Neural cell (in vitro differentiated cells): ENCODE results near the gene CAPN9. TPM values are rescaled to one million over a fixed set of nuclear protein-coding genes. Genes with fewer than 3 reads are reported as not detected.
A peak's percentile ranks its signal among the peaks of the same experiment; 100 is the strongest.

Experiments
- H2AFZ ChIP-seq: fragments of 200-600, 300-800 bp; sonication (generic), shearing (Covaris generic); 2 replicates; pipeline ENCODE4 v1.6.0; 2014; ENCODE audit warnings: low read depth, mild to moderate bottlenecking, antibody characterized with exemption, low read length, moderate library complexity
- H3F3A ChIP-seq: fragments of 200-600 bp; shearing (Covaris generic); 2 replicates; pipeline ENCODE4 v1.6.1; 2016; ENCODE audit warnings: mild to moderate bottlenecking, moderate library complexity, mixed read lengths, antibody characterized with exemption, low read length; ENCODE audit not compliant: insufficient read depth, poor library complexity, severe bottlenecking
- H3K27ac ChIP-seq: fragments of 200-600, 300-800 bp; sonication (generic), shearing (Covaris generic); 2 replicates; pipeline ENCODE4 v1.5.1; 2014; ENCODE audit warnings: mild to moderate bottlenecking, low read length, moderate library complexity
- H3K27me3 ChIP-seq: fragments of 300-800, 200-600 bp; sonication (generic), shearing (Covaris generic); 2 replicates; pipeline ENCODE4 v1.6.0; 2014; ENCODE audit warnings: mild to moderate bottlenecking, low read depth, low read length, moderate library complexity; ENCODE audit not compliant: insufficient read depth
- H3K36me3 ChIP-seq: fragments of 300-800, 200-600 bp; sonication (generic), shearing (Covaris generic); 2 replicates; pipeline ENCODE4 v1.5.1; 2014; ENCODE audit warnings: mild to moderate bottlenecking, antibody characterized with exemption, low read length, moderate library complexity; ENCODE audit not compliant: insufficient read depth
- H3K4me2 ChIP-seq: fragments of 300-800, 200-600 bp; sonication (generic), shearing (Covaris generic); 2 replicates; pipeline ENCODE4 v1.6.0; 2014; ENCODE audit warnings: mild to moderate bottlenecking, low read length
- H3K4me3 ChIP-seq: fragments of 300-800, 200-600 bp; sonication (generic), shearing (Covaris generic); 2 replicates; pipeline ENCODE4 v1.5.1; 2014; ENCODE audit warnings: mild to moderate bottlenecking, low read length, moderate library complexity
- H3K79me2 ChIP-seq: fragments of 200-600 bp; shearing (Covaris generic); replicated peaks from 2 replicates; pipeline ENCODE4 v1.6.0; 2014; ENCODE audit warnings: mild to moderate bottlenecking, low read length, moderate library complexity; ENCODE audit not compliant: insufficient read depth
- H3K9ac ChIP-seq: fragments of 300-800, 200-600 bp; sonication (generic), shearing (Covaris generic); 2 replicates; pipeline ENCODE4 v1.6.1; 2016; ENCODE audit warnings: mild to moderate bottlenecking, low read length, mixed read lengths
- H3K9me2 ChIP-seq: fragments of 200-600 bp; shearing (Covaris generic); 2 replicates; pipeline ENCODE4 v1.6.1; 2016; ENCODE audit warnings: mild to moderate bottlenecking, low read length, mixed read lengths; ENCODE audit not compliant: insufficient read depth
- H3K9me3 ChIP-seq: fragments of 200-600, 300-800 bp; sonication (generic), shearing (Covaris generic); 2 replicates; pipeline ENCODE4 v1.6.1; 2016; ENCODE audit warnings: mild to moderate bottlenecking, mixed run types, low read length, moderate library complexity, mixed read lengths
- H4K20me1 ChIP-seq: fragments of 200-600 bp; shearing (Covaris generic); 2 replicates; pipeline ENCODE4 v1.6.1; 2016; ENCODE audit warnings: mild to moderate bottlenecking, mixed run types; ENCODE audit not compliant: insufficient read depth
- CTCF ChIP-seq: fragments of 450-650 bp; IDR thresholded peaks from 2 replicates; pipeline ENCODE4 v1.5.1; 2014; ENCODE audit warnings: antibody characterized with exemption, mild to moderate bottlenecking, moderate library complexity; ENCODE audit not compliant: poor library complexity, severe bottlenecking
- EP300 ChIP-seq: fragments of 450-650 bp; conservative IDR thresholded peaks from 2 replicates; pipeline ENCODE4 v1.6.1; 2014; ENCODE audit warnings: antibody characterized with exemption, mild to moderate bottlenecking, moderate library complexity; ENCODE audit not compliant: poor library complexity, severe bottlenecking
- EZH2 ChIP-seq: fragments of 200-600, 300-800 bp; shearing (Covaris generic), sonication (generic); IDR thresholded peaks from 2 replicates; pipeline ENCODE4 v1.6.1; 2014; ENCODE audit warnings: antibody characterized with exemption, low read length, borderline replicate concordance, mild to moderate bottlenecking; ENCODE audit not compliant: insufficient read depth, poor library complexity, severe bottlenecking
- MXI1 ChIP-seq: fragments of 450-650 bp; conservative IDR thresholded peaks from 2 replicates; pipeline ENCODE4 v1.6.1; 2014; ENCODE audit warnings: antibody characterized with exemption, mild to moderate bottlenecking; ENCODE audit not compliant: poor library complexity, severe bottlenecking
- POLR2AphosphoS5 ChIP-seq: IDR thresholded peaks from 2 replicates; pipeline ENCODE4 v1.6.1; 2012
- RAD21 ChIP-seq: fragments of 450-650 bp; conservative IDR thresholded peaks from 2 replicates; pipeline ENCODE4 v1.6.1; 2014; ENCODE audit warnings: antibody characterized with exemption, mild to moderate bottlenecking, moderate library complexity
- REST ChIP-seq: IDR thresholded peaks from 2 replicates; pipeline ENCODE4 v1.6.1; 2012; ENCODE audit warnings: borderline replicate concordance
- SMC3 ChIP-seq: fragments of 450-650 bp; conservative IDR thresholded peaks from 2 replicates; pipeline ENCODE4 v1.6.1; 2014; ENCODE audit warnings: antibody characterized with exemption, mild to moderate bottlenecking, moderate library complexity; ENCODE audit not compliant: poor library complexity
- TAF1 ChIP-seq: IDR thresholded peaks from 2 replicates; pipeline ENCODE4 v1.6.1; 2012; ENCODE audit warnings: low read depth
- polyA plus RNA-seq: library from polyadenylated mRNA; depleted of rRNA; stranded (reverse); fragments of >200 nt; gene quantifications from 2 replicates; pipeline ENCODE4 v1.2.3, GENCODE V29; 2014

CAPN9 gene
- polyA plus RNA-seq, 1 donor from 2014 or later, result 0.14 TPM

DNA sequence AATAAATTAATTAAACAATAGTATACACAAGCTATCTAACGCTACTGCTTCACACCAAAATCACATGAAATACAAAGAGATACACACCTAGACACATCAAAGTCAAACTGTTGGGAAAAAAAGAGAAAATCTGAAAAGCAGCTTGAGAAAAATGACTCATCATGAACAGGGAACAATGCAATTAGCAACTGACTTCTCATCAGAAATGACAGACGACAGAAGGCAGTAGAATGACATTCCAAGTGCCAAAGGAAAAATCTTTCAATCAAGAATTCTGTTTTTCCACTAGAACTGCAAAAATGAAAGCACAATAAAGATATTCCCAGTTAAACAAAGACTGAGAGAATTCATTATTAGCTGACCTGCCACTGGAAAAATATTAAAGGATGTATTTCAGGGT lies 57.2 kb downstream of the CAPN9 start:
- H3K4me2 ChIP-seq, result peak overlapping the region; percentile 16
- H2AFZ ChIP-seq, result no peak overlapping the region
- H3K9me3 ChIP-seq, result no peaks in the 10 kb centered on the region
- H3K4me3 ChIP-seq, result peak overlapping the region; percentile 23
- H3K9me2 ChIP-seq, result no peaks in the 10 kb centered on the region
- H3K79me2 ChIP-seq, result no peaks in the 10 kb centered on the region
- peak overlapping the region; percentile 22 for H3K9ac ChIP-seq
- H3K27me3 ChIP-seq, result no peaks in the 10 kb centered on the region
- TF ChIP-seq RAD21, result no peak
- no peak for TF ChIP-seq EZH2
- TF ChIP-seq EP300, result peak; percentile 87
- peak; percentile 83 for TF ChIP-seq POLR2AphosphoS5
- TF ChIP-seq MXI1, result no peak
- TF ChIP-seq REST, result peak; percentile 100
- no peak for TF ChIP-seq TAF1
- no peak for TF ChIP-seq SMC3
- no peak for TF ChIP-seq CTCF
- H3F3A ChIP-seq, result no peaks in the 10 kb centered on the region
- no peaks in the 10 kb centered on the region for H3K36me3 ChIP-seq
- H4K20me1 ChIP-seq, result no peaks in the 10 kb centered on the region
- peak overlapping the region; percentile 82 for H3K27ac ChIP-seq

GRCh38 chr1:230806552-230806951 lies 59.4 kb downstream of the CAPN9 start:
- Histone ChIP-seq H3K4me3 (no peak overlapping the region), H3K27me3 (no peaks in the 10 kb centered on the region), H3K9ac (no peak overlapping the region), H4K20me1 (no peaks in the 10 kb centered on the region), H3K9me2 (no peaks in the 10 kb centered on the region), H3K36me3 (no peaks in the 10 kb centered on the region), H3K27ac (no peak overlapping the region), H3F3A (no peaks in the 10 kb centered on the region), H3K9me3 (no peaks in the 10 kb centered on the region), H3K79me2 (no peaks in the 10 kb centered on the region), H2AFZ (no peak overlapping the region), H3K4me2 (no peak overlapping the region)
- TF ChIP-seq EP300 (no peak), SMC3 (no peak), POLR2AphosphoS5 (no peak), REST (no peak), EZH2 (no peak), RAD21 (no peak), MXI1 (no peak), TAF1 (no peak), CTCF (no peak)
